ENCODE measurements around the gene PSMB7.

PSMB7 gene

DNA sequence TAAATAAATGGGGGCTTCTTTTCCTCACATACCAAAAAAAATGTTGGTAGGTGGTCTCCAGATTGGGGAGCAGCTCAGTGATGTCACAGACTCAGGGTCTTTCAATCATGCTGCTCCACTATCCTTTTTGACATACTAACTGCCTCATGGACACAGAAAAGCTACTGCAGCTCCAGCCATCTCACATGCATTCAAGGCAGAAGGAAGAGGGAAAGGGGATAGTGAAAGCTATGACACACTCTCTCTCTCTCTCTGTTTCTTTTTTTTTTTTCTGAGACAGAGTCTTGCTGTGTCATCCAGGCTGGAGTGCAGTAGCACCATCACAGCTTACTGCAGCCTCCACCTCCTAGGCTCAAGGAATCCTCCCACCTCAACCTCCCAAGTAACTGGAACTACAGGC lies 27.1 kb upstream of the PSMB7 start:
- no peak overlapping the region for H3K4me3 ChIP-seq (ENCODE audit: insufficient read length, low read depth)
- no peak for TF ChIP-seq YY1 (IDR thresholded peaks at IDR 0.05; ENCODE audit: insufficient read depth, insufficient read length)
- TF ChIP-seq SUZ12 (IDR thresholded peaks at IDR 0.05; ENCODE audit: extremely low read depth, insufficient read depth, insufficient read length), result no peak
- no peak for TF ChIP-seq ZNF274 (IDR thresholded peaks at IDR 0.05; ENCODE audit: low read depth, low read length)
- H3K36me3 ChIP-seq (ENCODE audit: insufficient read depth, insufficient read length, low read length), result no peaks in the 10 kb centered on the region
- no peak overlapping the region for H3K9ac ChIP-seq (ENCODE audit: insufficient read length, low read depth)
- peaks cover 3% of the 10 kb centered on the region for H3K4me1 ChIP-seq (ENCODE audit: insufficient read depth, insufficient read length)
- H3K27me3 ChIP-seq (ENCODE audit: insufficient read depth, insufficient read length), result no peaks in the 10 kb centered on the region
- no peaks in the 10 kb centered on the region for H3K9me3 ChIP-seq (ENCODE audit: insufficient read depth, low read length)
- DNase-seq (ENCODE audit: low read depth, low spot score), result no peak

DNA sequence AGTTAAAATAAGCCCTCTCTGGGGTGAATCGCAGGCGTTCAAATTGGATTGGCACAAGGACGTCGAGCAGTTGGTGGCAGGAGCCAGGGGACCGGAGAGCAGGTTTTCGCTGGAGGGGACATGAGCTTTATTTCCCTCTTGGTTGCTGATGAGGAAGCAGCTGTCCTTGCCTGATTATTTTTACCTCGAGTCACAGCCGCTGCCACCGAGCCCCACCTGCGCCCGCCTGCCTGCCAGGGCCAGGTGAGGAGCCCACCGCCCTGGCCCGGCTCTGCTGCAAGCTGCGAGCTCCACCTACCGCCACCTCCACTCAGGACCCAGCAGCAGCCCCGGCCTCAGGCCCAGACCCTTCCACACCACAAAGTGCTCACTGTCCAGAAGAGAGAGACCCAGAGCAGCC lies 26.0 kb upstream of the PSMB7 start:
- Histone ChIP-seq H3K4me3 (ENCODE audit: insufficient read length, low read depth) (no peak overlapping the region), H3K9me3 (ENCODE audit: insufficient read depth, low read length) (no peaks in the 10 kb centered on the region), H3K36me3 (ENCODE audit: insufficient read depth, insufficient read length, low read length) (no peaks in the 10 kb centered on the region), H3K4me1 (ENCODE audit: insufficient read depth, insufficient read length) (peaks cover 3% of the 10 kb centered on the region), H3K27me3 (ENCODE audit: insufficient read depth, insufficient read length) (no peaks in the 10 kb centered on the region), H3K9ac (ENCODE audit: insufficient read length, low read depth) (no peak overlapping the region)
- TF ChIP-seq YY1 (IDR thresholded peaks at IDR 0.05; ENCODE audit: insufficient read depth, insufficient read length) (no peak), ZNF274 (IDR thresholded peaks at IDR 0.05; ENCODE audit: low read depth, low read length) (no peak), SUZ12 (IDR thresholded peaks at IDR 0.05; ENCODE audit: extremely low read depth, insufficient read depth, insufficient read length) (no peak)
- DNase-seq (ENCODE audit: low read depth, low spot score), result no peak

DNA sequence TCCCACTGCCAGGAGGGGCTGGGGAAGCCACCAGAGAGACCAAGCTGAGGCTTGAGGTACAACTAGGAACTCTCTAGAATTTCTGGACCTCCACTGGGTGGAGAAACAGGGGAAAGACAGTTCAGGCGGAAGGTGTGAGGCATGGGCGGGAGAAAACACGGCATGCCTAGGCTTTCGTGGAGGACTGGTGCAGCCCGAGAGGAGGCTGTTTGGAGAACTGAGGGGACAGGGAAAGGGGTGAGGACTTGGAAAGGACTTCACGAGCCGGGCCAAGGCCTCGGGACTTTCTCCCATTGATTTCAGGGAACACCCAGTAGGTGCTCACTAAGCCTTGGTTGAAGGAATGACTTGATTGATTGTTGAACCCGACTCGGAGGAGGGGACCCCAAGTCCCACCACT lies 25.5 kb upstream of the PSMB7 start:
- no peak for DNase-seq (ENCODE audit: low read depth, low spot score)
- Histone ChIP-seq H3K4me3 (ENCODE audit: insufficient read length, low read depth) (no peak overlapping the region), H3K36me3 (ENCODE audit: insufficient read depth, insufficient read length, low read length) (no peaks in the 10 kb centered on the region), H3K9me3 (ENCODE audit: insufficient read depth, low read length) (no peaks in the 10 kb centered on the region), H3K27me3 (ENCODE audit: insufficient read depth, insufficient read length) (no peaks in the 10 kb centered on the region), H3K4me1 (ENCODE audit: insufficient read depth, insufficient read length) (peaks cover 3% of the 10 kb centered on the region), H3K9ac (ENCODE audit: insufficient read length, low read depth) (no peak overlapping the region)
- TF ChIP-seq ZNF274 (IDR thresholded peaks at IDR 0.05; ENCODE audit: low read depth, low read length) (no peak), YY1 (IDR thresholded peaks at IDR 0.05; ENCODE audit: insufficient read depth, insufficient read length) (no peak), SUZ12 (IDR thresholded peaks at IDR 0.05; ENCODE audit: extremely low read depth, insufficient read depth, insufficient read length) (no peak)

DNA sequence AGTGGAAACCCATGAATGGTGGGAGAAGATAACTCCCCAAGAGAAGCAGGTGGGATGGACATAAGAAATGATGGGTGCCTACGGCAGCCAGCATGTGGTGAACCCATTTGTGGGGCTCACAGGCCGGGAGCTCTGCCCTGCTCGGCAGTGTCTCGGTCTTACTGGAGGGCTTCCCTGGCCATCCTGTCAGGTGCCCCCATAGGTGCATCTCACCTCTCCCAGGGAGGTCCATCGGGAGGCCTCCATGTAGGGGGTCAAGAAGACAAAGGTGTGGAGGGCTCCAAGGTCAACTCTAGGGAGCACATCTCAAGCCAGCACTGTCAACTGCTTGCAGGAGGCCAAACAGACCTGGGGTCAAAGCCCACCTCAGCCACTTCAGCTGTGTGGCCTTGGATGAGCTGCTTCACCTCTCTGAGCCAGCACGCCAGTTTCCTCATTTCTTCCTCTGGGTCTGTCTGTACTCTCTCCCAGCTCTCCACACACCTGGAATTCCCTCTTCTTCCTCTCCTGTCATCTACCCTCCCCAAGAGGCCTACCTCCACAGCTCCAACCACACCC lies 24.5 kb upstream of the PSMB7 start:
- DNase-seq (ENCODE audit: low read depth, low spot score), result no peak
- TF ChIP-seq ZNF274 (IDR thresholded peaks at IDR 0.05; ENCODE audit: low read depth, low read length) (no peak), YY1 (IDR thresholded peaks at IDR 0.05; ENCODE audit: insufficient read depth, insufficient read length) (no peak), SUZ12 (IDR thresholded peaks at IDR 0.05; ENCODE audit: extremely low read depth, insufficient read depth, insufficient read length) (no peak)
- H3K36me3 ChIP-seq (ENCODE audit: insufficient read depth, insufficient read length, low read length), result no peaks in the 10 kb centered on the region
- H3K9ac ChIP-seq (ENCODE audit: insufficient read length, low read depth), result no peak overlapping the region
- H3K4me1 ChIP-seq (ENCODE audit: insufficient read depth, insufficient read length), result peaks cover 3% of the 10 kb centered on the region
- no peaks in the 10 kb centered on the region for H3K27me3 ChIP-seq (ENCODE audit: insufficient read depth, insufficient read length)
- H3K4me3 ChIP-seq (ENCODE audit: insufficient read length, low read depth), result no peak overlapping the region
- no peaks in the 10 kb centered on the region for H3K9me3 ChIP-seq (ENCODE audit: insufficient read depth, low read length)

DNA sequence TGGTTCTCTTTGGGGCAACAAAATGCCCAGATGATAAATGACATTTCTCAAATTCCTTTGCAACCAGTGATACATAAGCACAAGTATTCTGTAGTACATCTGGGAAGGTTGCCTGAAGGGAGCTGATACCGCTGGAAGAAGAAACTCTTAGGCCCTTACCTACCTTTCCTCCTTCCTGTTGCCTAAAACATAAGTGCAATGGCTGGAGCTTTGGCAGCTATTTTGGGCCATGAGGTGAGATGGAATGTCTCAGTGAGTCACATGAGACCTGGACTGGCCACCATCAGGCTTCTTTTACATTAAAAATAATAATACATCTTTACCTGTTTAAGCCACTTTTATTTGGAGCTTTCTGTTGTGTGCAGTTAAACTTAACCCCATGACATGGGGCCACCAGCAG lies 23.8 kb upstream of the PSMB7 start:
- Histone ChIP-seq H3K9me3 (ENCODE audit: insufficient read depth, low read length) (no peaks in the 10 kb centered on the region), H3K36me3 (ENCODE audit: insufficient read depth, insufficient read length, low read length) (no peaks in the 10 kb centered on the region), H3K9ac (ENCODE audit: insufficient read length, low read depth) (no peak overlapping the region), H3K4me3 (ENCODE audit: insufficient read length, low read depth) (no peak overlapping the region), H3K27me3 (ENCODE audit: insufficient read depth, insufficient read length) (no peaks in the 10 kb centered on the region), H3K4me1 (ENCODE audit: insufficient read depth, insufficient read length) (peaks cover 3% of the 10 kb centered on the region)
- DNase-seq (ENCODE audit: low read depth, low spot score), result no peak
- TF ChIP-seq ZNF274 (IDR thresholded peaks at IDR 0.05; ENCODE audit: low read depth, low read length) (no peak), YY1 (IDR thresholded peaks at IDR 0.05; ENCODE audit: insufficient read depth, insufficient read length) (no peak), SUZ12 (IDR thresholded peaks at IDR 0.05; ENCODE audit: extremely low read depth, insufficient read depth, insufficient read length) (no peak)

DNA sequence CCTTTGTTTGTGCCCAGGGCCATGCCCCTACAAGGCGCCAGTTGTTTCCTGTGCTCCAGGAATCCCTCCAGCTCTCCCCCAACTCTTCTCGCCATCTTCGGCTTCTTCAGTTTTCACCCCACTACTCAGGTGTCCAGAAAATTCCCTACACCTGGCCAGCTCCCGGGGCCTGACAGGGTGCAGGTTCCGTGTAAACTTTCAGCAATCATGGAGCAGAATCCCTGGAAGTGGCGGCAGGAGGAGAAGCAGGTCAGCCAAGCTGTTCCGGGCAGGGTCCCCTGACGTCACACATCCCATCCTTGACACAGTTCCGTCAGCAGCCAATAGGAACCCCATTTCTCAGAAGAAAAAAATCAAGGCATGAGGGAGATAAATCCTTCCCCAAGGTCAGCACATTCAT lies 22.8 kb upstream of the PSMB7 start:
- TF ChIP-seq ZNF274 (IDR thresholded peaks at IDR 0.05; ENCODE audit: low read depth, low read length) (no peak), YY1 (IDR thresholded peaks at IDR 0.05; ENCODE audit: insufficient read depth, insufficient read length) (no peak), SUZ12 (IDR thresholded peaks at IDR 0.05; ENCODE audit: extremely low read depth, insufficient read depth, insufficient read length) (no peak)
- Histone ChIP-seq H3K9me3 (ENCODE audit: insufficient read depth, low read length) (no peaks in the 10 kb centered on the region), H3K27me3 (ENCODE audit: insufficient read depth, insufficient read length) (no peaks in the 10 kb centered on the region), H3K9ac (ENCODE audit: insufficient read length, low read depth) (no peak overlapping the region), H3K36me3 (ENCODE audit: insufficient read depth, insufficient read length, low read length) (no peaks in the 10 kb centered on the region), H3K4me3 (ENCODE audit: insufficient read length, low read depth) (no peak overlapping the region), H3K4me1 (ENCODE audit: insufficient read depth, insufficient read length) (peaks cover 3% of the 10 kb centered on the region)
- DNase-seq (ENCODE audit: low read depth, low spot score), result no peak

DNA sequence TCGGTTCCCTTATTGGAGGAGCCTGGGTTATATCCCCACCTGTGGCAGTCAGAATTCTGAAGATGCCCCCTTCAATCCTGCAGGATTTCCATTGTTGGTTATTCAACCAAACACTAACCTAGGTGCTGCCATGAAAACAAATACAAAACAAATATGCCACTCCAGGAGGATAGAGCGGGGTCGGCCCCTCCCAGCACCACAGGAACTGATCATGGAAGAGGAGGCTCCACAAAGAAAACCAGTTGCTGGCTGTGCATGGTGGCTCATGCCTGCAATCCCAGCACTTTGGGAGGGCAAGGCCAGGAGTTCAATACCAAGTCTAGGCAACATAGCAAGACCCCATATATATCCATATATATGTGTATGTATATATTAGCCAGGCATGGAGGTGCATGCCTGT lies 21.8 kb upstream of the PSMB7 start:
- TF ChIP-seq ZNF274 (IDR thresholded peaks at IDR 0.05; ENCODE audit: low read depth, low read length) (no peak), SUZ12 (IDR thresholded peaks at IDR 0.05; ENCODE audit: extremely low read depth, insufficient read depth, insufficient read length) (no peak), YY1 (IDR thresholded peaks at IDR 0.05; ENCODE audit: insufficient read depth, insufficient read length) (no peak)
- Histone ChIP-seq H3K4me1 (ENCODE audit: insufficient read depth, insufficient read length) (peaks cover 3% of the 10 kb centered on the region), H3K4me3 (ENCODE audit: insufficient read length, low read depth) (no peak overlapping the region), H3K9me3 (ENCODE audit: insufficient read depth, low read length) (no peaks in the 10 kb centered on the region), H3K9ac (ENCODE audit: insufficient read length, low read depth) (no peak overlapping the region), H3K36me3 (ENCODE audit: insufficient read depth, insufficient read length, low read length) (no peaks in the 10 kb centered on the region), H3K27me3 (ENCODE audit: insufficient read depth, insufficient read length) (no peaks in the 10 kb centered on the region)
- no peak for DNase-seq (ENCODE audit: low read depth, low spot score)
